ENCODE measurements around the gene WDR54. TPM values are rescaled to one million over a fixed set of nuclear protein-coding genes. Genes with fewer than 3 reads are reported as not detected.
A peak's percentile ranks its signal among the peaks of the same experiment; 100 is the strongest.

Gene WDR54
- total RNA-seq, 4 donors from 2014 or later = 9.6 to 25.2 (median 18.5) TPM

GRCh38 chr2:74423231-74424095 is 1.9 kb downstream of the WDR54 start:
- TF ChIP-seq CTCF (IDR thresholded peaks at IDR 0.05) (no peak), POLR2A (IDR thresholded peaks at IDR 0.05) (peak in 1 of 2 donors; percentile 10)
- Histone ChIP-seq H3K4me3 (no peak overlapping the region), H3K27me3 (no peaks in the 10 kb centered on the region), H3K4me1 (peaks cover 0 to 23% (median 9%) of the 10 kb centered on the region in 4 donors), H3K27ac (peak overlapping the region in 2 of 4 donors; percentile 11 to 88), H3K36me3 (peaks cover 0 to 38% (median 1%) of the 10 kb centered on the region in 3 donors), H3K9me3 (no peaks in the 10 kb centered on the region)
- WGBS, 2 donors = 56 to 61% methylated on average over 9 of the region's 9 CpGs
- no peak for DNase-seq (ENCODE audit: low spot score in 2 of 2)

GRCh38 chr2:74424139-74424992 is 2.8 kb downstream of the WDR54 start:
- Histone ChIP-seq H3K4me1 (peaks cover 0 to 23% (median 9%) of the 10 kb centered on the region in 4 donors), H3K9me3 (no peaks in the 10 kb centered on the region), H3K27me3 (no peaks in the 10 kb centered on the region), H3K36me3 (peaks cover 5 to 47% (median 8%) of the 10 kb centered on the region in 3 donors), H3K4me3 (no peak overlapping the region), H3K27ac (peak overlapping the region in 2 of 4 donors; percentile 11 to 88)
- no peak for DNase-seq (ENCODE audit: low spot score in 2 of 2)
- WGBS, 2 donors = 64 to 68% methylated on average over 5 of the region's 5 CpGs
- TF ChIP-seq CTCF (IDR thresholded peaks at IDR 0.05) (no peak), EP300 (IDR thresholded peaks at IDR 0.05) (no peak), POLR2A (IDR thresholded peaks at IDR 0.05) (no peak)

GRCh38 chr2:74424995-74425406 is 3.5 kb downstream of the WDR54 start:
- H3K9me3 ChIP-seq = no peaks in the 10 kb centered on the region
- no peak for DNase-seq (ENCODE audit: low spot score in 2 of 2)
- H3K27ac ChIP-seq = no peak overlapping the region
- H3K27me3 ChIP-seq = no peaks in the 10 kb centered on the region
- 69 to 77% methylated on average over 5 of the region's 5 CpGs for WGBS, 2 donors
- peaks cover 5 to 53% (median 8%) of the 10 kb centered on the region in 3 donors for H3K36me3 ChIP-seq
- TF ChIP-seq POLR2A (IDR thresholded peaks at IDR 0.05) (no peak), CTCF (IDR thresholded peaks at IDR 0.05) (no peak), EP300 (IDR thresholded peaks at IDR 0.05) (no peak)
- H3K4me1 ChIP-seq = peaks cover 0 to 23% (median 9%) of the 10 kb centered on the region in 4 donors
- no peak overlapping the region for H3K4me3 ChIP-seq

- Histone ChIP-seq H3K27me3 (no peaks in the 10 kb centered on the region), H3K9me3 (no peaks in the 10 kb centered on the region), H3K36me3 (peaks cover 5 to 58% (median 8%) of the 10 kb centered on the region in 3 donors), H3K27ac (no peak overlapping the region), H3K4me3 (no peak overlapping the region), H3K4me1 (peaks cover 0 to 20% (median 9%) of the 10 kb centered on the region in 4 donors)
- DNase-seq (ENCODE audit: low spot score in 2 of 2) = no peak
- 69 to 75% methylated on average over 7 of the region's 7 CpGs for whole genome bisulfite sequencing, 2 donors
- TF ChIP-seq POLR2A (IDR thresholded peaks at IDR 0.05) (no peak), CTCF (IDR thresholded peaks at IDR 0.05) (no peak), EP300 (IDR thresholded peaks at IDR 0.05) (no peak)
Observed at GRCh38 chr2:74425523-74425922, 4.0 kb downstream of the WDR54 start.

All from tibial nerve (tissue), 4 donors.